ENCODE data around the gene TFAP2A.

DNA sequence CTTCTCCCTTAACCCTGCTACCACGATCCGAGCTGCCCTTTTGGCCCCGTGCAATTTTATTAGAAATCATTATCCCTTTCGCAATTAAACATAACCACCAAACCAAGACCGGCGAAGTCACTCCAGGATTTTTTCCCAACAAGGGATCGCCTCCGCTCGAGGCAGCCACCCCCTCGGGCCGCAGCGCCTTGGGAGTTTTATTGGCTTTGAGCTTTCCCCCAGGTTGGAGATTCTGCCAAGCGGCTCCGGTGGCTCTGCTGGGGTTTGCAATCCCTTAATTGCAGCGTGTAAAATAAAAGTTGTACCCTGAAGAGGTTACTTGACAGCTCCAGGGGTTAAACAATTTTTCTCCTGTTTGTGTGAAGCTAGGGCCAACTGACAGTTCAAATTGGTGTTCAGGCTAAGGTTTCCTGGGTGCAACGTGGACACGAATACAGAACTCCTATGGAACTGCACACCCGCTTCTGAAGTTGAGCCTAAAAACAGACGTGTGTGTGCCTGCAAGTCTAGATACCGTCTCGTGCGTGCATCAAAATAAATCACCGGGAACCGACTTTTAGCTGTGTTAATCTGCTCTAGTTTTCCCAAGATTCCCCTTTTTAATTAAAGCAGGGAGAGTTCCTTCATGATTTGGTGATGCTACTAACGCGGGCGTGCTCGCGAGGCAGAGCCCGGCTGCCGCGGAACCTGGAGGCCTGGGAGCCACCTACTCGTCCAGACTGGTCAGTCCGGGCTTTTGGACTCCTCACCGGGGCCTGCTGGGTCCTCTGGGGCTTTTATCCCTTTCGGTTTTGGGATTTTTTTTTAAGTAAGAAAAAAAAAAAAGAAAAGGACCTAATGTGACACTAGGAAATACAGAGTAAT lies 975 bp upstream of the TFAP2A start:
- TF ChIP-seq, protein P1, sequence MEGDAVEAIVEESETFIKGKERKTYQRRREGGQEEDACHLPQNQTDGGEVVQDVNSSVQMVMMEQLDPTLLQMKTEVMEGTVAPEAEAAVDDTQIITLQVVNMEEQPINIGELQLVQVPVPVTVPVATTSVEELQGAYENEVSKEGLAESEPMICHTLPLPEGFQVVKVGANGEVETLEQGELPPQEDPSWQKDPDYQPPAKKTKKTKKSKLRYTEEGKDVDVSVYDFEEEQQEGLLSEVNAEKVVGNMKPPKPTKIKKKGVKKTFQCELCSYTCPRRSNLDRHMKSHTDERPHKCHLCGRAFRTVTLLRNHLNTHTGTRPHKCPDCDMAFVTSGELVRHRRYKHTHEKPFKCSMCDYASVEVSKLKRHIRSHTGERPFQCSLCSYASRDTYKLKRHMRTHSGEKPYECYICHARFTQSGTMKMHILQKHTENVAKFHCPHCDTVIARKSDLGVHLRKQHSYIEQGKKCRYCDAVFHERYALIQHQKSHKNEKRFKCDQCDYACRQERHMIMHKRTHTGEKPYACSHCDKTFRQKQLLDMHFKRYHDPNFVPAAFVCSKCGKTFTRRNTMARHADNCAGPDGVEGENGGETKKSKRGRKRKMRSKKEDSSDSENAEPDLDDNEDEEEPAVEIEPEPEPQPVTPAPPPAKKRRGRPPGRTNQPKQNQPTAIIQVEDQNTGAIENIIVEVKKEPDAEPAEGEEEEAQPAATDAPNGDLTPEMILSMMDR (IDR thresholded peaks at IDR 0.05): no peak
- no peak for TF ChIP-seq EP300 (IDR thresholded peaks at IDR 0.05)
